Activated naive CD8-positive, alpha-beta T cell treated with anti-CD3 and anti-CD28 coated beads, Interleukin-2, amount 10 ng/mL, durations not matched to agents 7 days and 5 days (primary cell): ENCODE data around the gene LCT. TPM values are rescaled to one million over a fixed set of nuclear protein-coding genes. Genes with fewer than 3 reads are reported as not detected.
"Not testable (repeated sequence)": the region's sequence is repeated elsewhere in the genome, so short reads cannot be mapped to it uniquely, and the experiment has no call there.

Experiments
- ATAC-seq: fragments of 150-1000 bp; cut with Tn5 transposase; one replicate; pipeline ENCODE4 v1.10.0; 2021; ENCODE audit warnings: low read depth, moderate library complexity
- POLR2A ChIA-PET: fragments of 350-600 bp; sonication (Branson Sonifier 250); formaldehyde crosslinking; loops from one replicate; lab custom pipeline; 2021; ENCODE audit warnings: antibody characterized with exemption; lab: Charles Lee
- DNase-seq: peaks from one replicate; pipeline ENCODE4 v3.0.0; 2021
- H3K27ac Mint-ChIP-seq: one replicate; pipeline ENCODE4 v1.8.0; 2022; ENCODE audit warnings: mild to moderate bottlenecking, mixed read lengths
- H3K27me3 Mint-ChIP-seq: one replicate; pipeline ENCODE4 v1.8.0; 2022; ENCODE audit warnings: mild to moderate bottlenecking, moderate library complexity, mixed read lengths
- H3K36me3 Mint-ChIP-seq: one replicate; pipeline ENCODE4 v1.8.0; 2021; ENCODE audit warnings: mild to moderate bottlenecking, mixed read lengths
- H3K4me1 Mint-ChIP-seq: one replicate; pipeline ENCODE4 v1.8.0; 2021; ENCODE audit warnings: mixed read lengths
- H3K4me3 Mint-ChIP-seq: one replicate; pipeline ENCODE4 v1.8.0; 2022; ENCODE audit warnings: mild to moderate bottlenecking, moderate library complexity, mixed read lengths
- H3K9me3 Mint-ChIP-seq: one replicate; pipeline ENCODE4 v1.8.0; 2021; ENCODE audit warnings: mixed read lengths
- total RNA-seq, 2 experiments: library from RNA; stranded (reverse); gene quantifications; one replicate each; pipeline ENCODE4 v1.2.3, GENCODE V29; 2021

The LCT gene
- total RNA-seq, 2 experiments from 2014 or later: 0.14 to 0.39 TPM

DNA sequence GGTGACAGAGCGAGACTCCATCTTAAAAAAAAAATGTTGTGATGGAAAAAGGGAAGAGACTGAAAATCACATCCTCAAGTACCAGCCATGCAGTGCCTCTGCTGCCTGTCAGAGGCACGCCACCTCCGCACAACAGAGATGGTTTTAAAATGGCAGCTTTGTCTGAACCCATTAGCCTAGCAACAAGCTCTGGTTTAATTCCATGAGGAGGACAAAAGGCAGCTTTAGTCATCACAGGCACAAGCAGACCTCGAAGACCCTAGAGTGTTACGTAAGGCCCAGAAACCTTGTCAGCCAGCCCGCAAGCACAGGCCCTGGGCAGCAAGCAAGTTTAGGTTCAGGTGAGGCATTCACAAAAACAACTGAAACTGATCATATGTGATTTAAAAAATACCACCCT is 10.4 kb downstream of the LCT start:
- H3K9me3 Mint-ChIP-seq: peaks cover 14% of the 10 kb centered on the region
- no peak for ATAC-seq
- peaks cover 35% of the 10 kb centered on the region for H3K36me3 Mint-ChIP-seq
- no peaks in the 10 kb centered on the region for H3K27me3 Mint-ChIP-seq
- no peak overlapping the region for H3K27ac Mint-ChIP-seq
- DNase-seq: no peak
- POLR2A ChIA-PET: interaction anchor here (0.5 to 0.6 kb wide), 3 partner anchors 14 to 121 kb away, joined by 3 to 4 read pairs (median 4); no protein-coding TSS in a partner anchor
- no peak overlapping the region for H3K4me3 Mint-ChIP-seq
- H3K4me1 Mint-ChIP-seq: peaks cover 22% of the 10 kb centered on the region

- POLR2A ChIA-PET: interaction anchor here (0.5 to 1.5 kb wide), 3 partner anchors 8 to 50 kb away, joined by 3 to 7 read pairs (median 4); no protein-coding TSS in a partner anchor
- no peak for ATAC-seq
- no peak overlapping the region for H3K27ac Mint-ChIP-seq
- H3K36me3 Mint-ChIP-seq: peaks cover 33% of the 10 kb centered on the region
- H3K4me3 Mint-ChIP-seq: no peak overlapping the region
- H3K4me1 Mint-ChIP-seq: peaks cover 29% of the 10 kb centered on the region
- peaks cover 14% of the 10 kb centered on the region for H3K9me3 Mint-ChIP-seq
- H3K27me3 Mint-ChIP-seq: no peaks in the 10 kb centered on the region
- no peak for DNase-seq
Measured at GRCh38 chr2:135825550-135826176, 11.3 kb downstream of the LCT start.

DNA sequence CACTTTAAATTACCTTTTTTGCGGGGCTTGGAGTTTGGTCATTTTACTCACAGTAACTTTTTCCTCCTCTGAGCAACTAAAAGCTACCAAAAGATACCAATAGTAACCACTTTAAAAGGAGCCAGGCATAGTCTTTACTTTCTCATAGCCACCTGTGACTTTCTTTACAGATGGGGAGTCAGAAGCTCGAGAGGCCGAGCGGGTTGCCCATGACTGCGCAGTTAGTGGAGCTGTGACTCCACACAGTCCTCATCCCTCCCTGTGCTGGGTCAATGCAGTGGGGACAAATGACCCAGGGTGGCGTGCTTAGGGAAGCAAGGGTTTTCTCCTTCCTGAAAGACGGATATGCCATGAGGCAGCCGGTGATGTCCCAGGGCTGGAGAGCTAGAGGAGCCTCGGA is 11.9 kb downstream of the LCT start:
- Mint-ChIP-seq H3K4me3 (no peak overlapping the region), H3K27me3 (no peaks in the 10 kb centered on the region)
- POLR2A ChIA-PET: interaction anchor here (0.7 to 1.5 kb wide), 2 partner anchors 9 to 50 kb away, joined by 3 to 7 read pairs; no protein-coding TSS in a partner anchor

GRCh38 chr2:135822855-135823254 is 14.1 kb downstream of the LCT start:
- no peak overlapping the region for H3K27ac Mint-ChIP-seq
- H3K9me3 Mint-ChIP-seq: peaks cover 14% of the 10 kb centered on the region

More for the DNA sequence above, 11.9 kb downstream of the LCT start:
- peaks cover 32% of the 10 kb centered on the region for H3K4me1 Mint-ChIP-seq
- H3K36me3 Mint-ChIP-seq: peaks cover 31% of the 10 kb centered on the region
- peaks cover 14% of the 10 kb centered on the region for H3K9me3 Mint-ChIP-seq
- no peak for ATAC-seq
- DNase-seq: no peak
- no peak overlapping the region for H3K27ac Mint-ChIP-seq

GRCh38 chr2:135821190-135821589 is 15.8 kb downstream of the LCT start:
- ATAC-seq: no peak
- no peaks in the 10 kb centered on the region for H3K27me3 Mint-ChIP-seq
- H3K27ac Mint-ChIP-seq: peak overlapping the region; percentile 93
- POLR2A ChIA-PET: interaction anchor here (1.3 to 2.4 kb wide), 4 partner anchors 15 to 561 kb away, joined by 4 to 21 read pairs (median 9); partner anchors contain the start of genes LCT and MCM6
- peak overlapping the region; percentile 76 for H3K4me3 Mint-ChIP-seq
- peaks cover 38% of the 10 kb centered on the region for H3K36me3 Mint-ChIP-seq
- H3K4me1 Mint-ChIP-seq: peaks cover 46% of the 10 kb centered on the region
- peaks cover 14% of the 10 kb centered on the region for H3K9me3 Mint-ChIP-seq
- no peak for DNase-seq

More at GRCh38 chr2:135822855-135823254, 14.1 kb downstream of the LCT start:
- peaks cover 35% of the 10 kb centered on the region for H3K36me3 Mint-ChIP-seq
- DNase-seq (no peak), ATAC-seq (no peak)
- peaks cover 47% of the 10 kb centered on the region for H3K4me1 Mint-ChIP-seq
- H3K4me3 Mint-ChIP-seq: no peak overlapping the region
- POLR2A ChIA-PET: no interaction called here
- H3K27me3 Mint-ChIP-seq: no peaks in the 10 kb centered on the region

DNA sequence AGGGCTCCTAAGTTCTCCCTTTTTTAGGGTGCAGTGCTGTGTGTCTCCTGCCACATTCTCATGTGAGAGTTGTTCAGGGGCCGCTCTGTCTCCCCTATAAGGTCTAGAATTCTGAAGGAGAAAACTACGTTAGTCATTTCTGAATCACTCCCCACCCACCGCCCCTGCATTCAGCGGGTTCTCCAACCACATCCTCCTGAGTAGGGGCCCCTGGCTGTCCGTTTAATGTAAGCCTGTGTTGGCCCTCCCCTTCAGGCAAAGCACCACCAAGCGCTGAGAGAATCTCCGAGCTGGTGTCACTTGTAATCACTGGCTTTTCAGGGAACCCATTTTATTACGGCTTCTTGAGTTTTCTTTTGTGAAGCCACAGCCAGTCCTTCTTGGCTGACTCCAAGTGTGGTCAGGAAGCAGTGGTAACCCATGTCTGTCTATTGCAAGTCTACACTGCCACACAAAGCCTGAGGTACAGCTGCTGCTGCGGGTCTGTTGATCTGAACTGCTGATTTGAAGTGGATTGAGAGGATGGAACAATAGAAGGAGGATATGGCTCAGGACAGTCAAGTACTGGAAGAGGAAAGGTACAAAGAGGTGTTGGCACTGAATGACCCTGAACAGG is 16.9 kb downstream of the LCT start:
- Mint-ChIP-seq H3K36me3 (peaks cover 42% of the 10 kb centered on the region), H3K27me3 (no peaks in the 10 kb centered on the region), H3K27ac (peak overlapping the region; percentile 93), H3K4me1 (peaks cover 47% of the 10 kb centered on the region), H3K4me3 (peak overlapping the region; percentile 76), H3K9me3 (peaks cover 14% of the 10 kb centered on the region)
- ATAC-seq (peak; percentile 97), DNase-seq (peak; percentile 77)
- POLR2A ChIA-PET: interaction anchor here (0.7 to 2.4 kb wide), 9 partner anchors 13 to 564 kb away, joined by 3 to 21 read pairs (median 5); partner anchors contain the start of genes LCT and MCM6

- Mint-ChIP-seq H3K9me3 (peaks cover 14% of the 10 kb centered on the region), H3K27ac (peak overlapping the region; percentile 21)
- POLR2A ChIA-PET: interaction anchor here (2.4 kb wide), 1 partner anchor 56 kb away, joined by 21 read pairs; the partner anchor contains the start of gene MCM6
Measured at GRCh38 chr2:135818937-135819610, 17.9 kb downstream of the LCT start.

GRCh38 chr2:135817951-135818350 is 19.0 kb downstream of the LCT start:
- Mint-ChIP-seq H3K27me3 (no peaks in the 10 kb centered on the region), H3K9me3 (peaks cover 10% of the 10 kb centered on the region), H3K36me3 (peaks cover 31% of the 10 kb centered on the region), H3K27ac (no peak overlapping the region), H3K4me1 (peaks cover 40% of the 10 kb centered on the region), H3K4me3 (no peak overlapping the region)
- no peak for ATAC-seq
- POLR2A ChIA-PET: no interaction called here
- no peak for DNase-seq

More at GRCh38 chr2:135818937-135819610, 17.9 kb downstream of the LCT start:
- Mint-ChIP-seq H3K36me3 (peaks cover 42% of the 10 kb centered on the region), H3K27me3 (no peaks in the 10 kb centered on the region), H3K4me3 (no peak overlapping the region), H3K4me1 (peaks cover 47% of the 10 kb centered on the region)
- ATAC-seq: no peak
- peak; percentile 57 for DNase-seq

GRCh38 chr2:135817466-135817865 is 19.5 kb downstream of the LCT start:
- DNase-seq: no peak
- peaks cover 7% of the 10 kb centered on the region for H3K9me3 Mint-ChIP-seq
- H3K27ac Mint-ChIP-seq: no peak overlapping the region
- no peak overlapping the region for H3K4me3 Mint-ChIP-seq
- peaks cover 37% of the 10 kb centered on the region for H3K4me1 Mint-ChIP-seq
- ATAC-seq: no peak
- POLR2A ChIA-PET: no interaction called here
- H3K27me3 Mint-ChIP-seq: no peaks in the 10 kb centered on the region
- peaks cover 26% of the 10 kb centered on the region for H3K36me3 Mint-ChIP-seq

DNA sequence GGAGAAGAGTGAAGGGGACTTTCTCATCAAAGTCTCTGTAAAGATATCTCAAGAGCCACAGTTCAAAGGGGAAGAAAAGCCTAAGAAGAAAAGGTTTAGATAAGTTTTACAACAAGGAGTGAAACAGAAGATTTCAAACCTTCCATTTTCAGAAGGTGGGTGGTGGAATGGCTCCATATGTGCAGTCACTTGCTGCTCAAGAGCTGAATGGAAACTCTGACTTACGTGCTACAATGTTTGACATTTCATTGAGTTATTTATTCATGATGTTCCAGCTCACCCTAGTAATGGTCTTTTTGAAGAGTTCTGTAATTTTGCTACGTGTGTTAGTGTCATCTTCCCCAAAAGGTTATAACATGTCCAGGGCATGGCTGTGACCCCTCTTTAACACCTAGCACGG is 21.7 kb downstream of the LCT start:
- no peak for DNase-seq
- Mint-ChIP-seq H3K4me3 (no peak overlapping the region), H3K9me3 (peaks cover 3% of the 10 kb centered on the region), H3K27me3 (no peaks in the 10 kb centered on the region), H3K4me1 (peaks cover 21% of the 10 kb centered on the region), H3K27ac (no peak overlapping the region), H3K36me3 (peaks cover 29% of the 10 kb centered on the region)
- ATAC-seq: no peak
- POLR2A ChIA-PET: no interaction called here

DNA sequence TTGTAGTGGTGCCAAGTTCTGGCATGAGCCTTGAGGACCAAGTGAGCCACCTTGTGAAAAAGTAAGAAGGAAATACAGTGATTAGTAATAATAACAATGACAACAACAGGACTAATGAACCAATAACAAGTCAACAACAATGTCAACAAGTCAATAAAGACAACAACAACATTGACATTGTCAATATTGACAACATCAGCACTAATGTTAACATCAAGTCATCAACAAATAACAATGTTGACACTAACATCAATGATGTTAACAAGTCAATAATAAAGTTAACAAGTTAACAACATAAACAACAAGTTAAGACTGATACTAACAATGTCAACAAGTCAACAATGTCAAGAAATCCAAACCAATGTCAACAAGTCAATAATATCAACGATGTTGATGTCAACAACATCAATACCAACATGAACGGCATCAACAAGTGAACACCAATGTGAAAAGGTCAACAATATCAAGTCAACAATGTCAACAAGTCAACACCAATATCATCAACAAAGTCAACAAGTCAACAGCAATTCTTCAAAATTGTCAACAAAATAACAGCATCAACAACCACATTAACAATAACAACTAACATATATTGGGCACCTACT is 24.0 kb downstream of the LCT start:
- H3K36me3 Mint-ChIP-seq: peaks cover 29% of the 10 kb centered on the region
- DNase-seq (no peak), ATAC-seq (no peak)
- peaks cover 3% of the 10 kb centered on the region for H3K9me3 Mint-ChIP-seq
- H3K4me1 Mint-ChIP-seq: peaks cover 4% of the 10 kb centered on the region
- POLR2A ChIA-PET: no interaction called here
- H3K27me3 Mint-ChIP-seq: no peaks in the 10 kb centered on the region
- H3K27ac Mint-ChIP-seq: no peak overlapping the region
- no peak overlapping the region for H3K4me3 Mint-ChIP-seq

DNA sequence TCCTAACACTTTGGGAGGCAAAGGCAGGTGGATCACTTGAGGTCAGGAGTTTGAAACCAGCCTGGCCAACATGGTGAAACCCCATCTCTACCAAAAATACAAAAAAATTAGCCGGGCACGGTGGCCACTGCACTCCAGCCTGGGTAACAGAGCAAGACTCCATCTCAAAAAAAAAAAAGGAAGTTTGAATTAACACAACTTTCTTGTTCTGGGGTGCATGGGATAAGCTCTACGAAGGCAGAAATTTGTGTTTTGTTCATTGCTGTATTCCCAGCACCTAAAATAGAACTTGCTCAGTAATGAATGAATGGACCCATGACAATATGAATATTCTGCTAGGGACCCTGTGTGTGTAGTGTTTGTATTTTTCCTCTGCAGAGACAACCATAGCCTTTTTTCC is 29.1 kb downstream of the LCT start:
- H3K4me1 Mint-ChIP-seq, H3K27me3 Mint-ChIP-seq, DNase-seq, H3K27ac Mint-ChIP-seq, ATAC-seq, H3K4me3 Mint-ChIP-seq, H3K9me3 Mint-ChIP-seq, POLR2A ChIA-PET: not testable (repeated sequence)
- peaks cover 20% of the 10 kb centered on the region for H3K36me3 Mint-ChIP-seq

DNA sequence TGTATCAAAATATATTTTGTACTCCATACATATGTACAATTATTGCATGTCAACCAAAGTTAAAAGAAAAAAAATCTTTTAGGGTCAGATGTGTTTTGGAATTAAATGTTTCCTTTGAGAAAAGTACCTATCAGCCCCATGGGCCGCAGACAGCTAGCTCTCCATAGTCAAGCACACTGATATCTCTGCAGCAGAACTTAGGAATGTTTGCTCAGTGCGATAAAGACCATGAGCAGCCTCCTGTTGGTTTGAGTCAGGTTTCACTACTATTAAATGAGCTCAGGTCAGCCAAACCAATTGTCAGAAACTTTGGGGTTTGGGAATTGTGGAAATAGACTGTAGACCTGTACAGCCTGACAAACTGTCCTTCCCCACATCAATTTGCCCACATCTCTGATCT is 33.7 kb downstream of the LCT start:
- DNase-seq (no peak), ATAC-seq (no peak)
- Mint-ChIP-seq H3K27me3 (no peaks in the 10 kb centered on the region), H3K4me1 (no peaks in the 10 kb centered on the region), H3K36me3 (peaks cover 23% of the 10 kb centered on the region), H3K27ac (no peak overlapping the region), H3K4me3 (no peak overlapping the region), H3K9me3 (peaks cover 15% of the 10 kb centered on the region)
- POLR2A ChIA-PET: interaction anchor here (1.4 kb wide), 1 partner anchor 72 kb away, joined by 3 read pairs; no protein-coding TSS in a partner anchor
